Measurements from ENCODE around the gene MUC4. TPM values are rescaled to one million over a fixed set of nuclear protein-coding genes. Genes with fewer than 3 reads are reported as not detected.
"Not testable (repeated sequence)": the region's sequence is repeated elsewhere in the genome, so short reads cannot be mapped to it uniquely, and the experiment has no call there.

Gene MUC4
- total and polyA plus RNA-seq, 8 donors, result 0.73 to 355 (median 37.5) TPM; not detected in 1

DNA sequence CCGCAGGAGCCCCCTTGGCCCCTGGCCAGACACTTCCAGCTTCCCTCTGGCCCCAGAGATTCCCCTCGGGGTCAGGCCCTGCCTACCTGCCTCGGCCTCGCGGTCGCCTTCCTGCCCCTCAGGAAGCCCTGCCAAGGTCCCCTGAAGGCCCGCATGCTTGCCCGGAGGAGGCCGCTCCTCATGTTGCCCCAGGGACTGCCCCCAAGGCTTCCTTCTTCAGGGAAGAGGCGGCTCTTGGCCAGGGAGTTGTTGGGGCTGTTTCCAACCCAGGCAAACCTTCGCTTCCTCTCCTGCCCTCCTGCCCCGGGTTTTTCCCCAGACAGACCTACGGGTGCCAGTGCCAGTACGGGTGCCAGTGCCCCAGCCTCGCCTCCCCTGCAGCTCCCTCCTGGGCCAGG, 13.5 kb upstream of the MUC4 start:
- no peak for DNase-seq
- peaks cover 0 to 45% (median 35%) of the 10 kb centered on the region in 3 donors for H3K27me3 ChIP-seq
- no peaks in the 10 kb centered on the region for H3K36me3 ChIP-seq
- intact Hi-C loops (cut with DNase I; ENCODE audit: low total_unique reads), result no loop called here
- H3K27ac ChIP-seq, result peak overlapping the region in 1 of 5 donors; percentile 8
- H3K4me3 ChIP-seq, result no peak overlapping the region
- H3K9me3 ChIP-seq, result no peaks in the 10 kb centered on the region
- WGBS, 5 donors, result 67 to 79% (median 70%) methylated on average over 7 to 15 of the region's 15 CpGs
- H3K4me1 ChIP-seq, result peaks cover 9 to 29% (median 21%) of the 10 kb centered on the region in 4 donors
- TF ChIP-seq EP300 (IDR thresholded peaks at IDR 0.05) (no peak), POLR2AphosphoS5 (IDR thresholded peaks at IDR 0.05) (no peak), POLR2A (IDR thresholded peaks at IDR 0.05) (no peak), CTCF (IDR thresholded peaks at IDR 0.05) (no peak)

- DNase-seq; intact Hi-C loops (cut with DNase I; ENCODE audit: low total_unique reads); H3K4me3 ChIP-seq; H3K9me3 ChIP-seq; H3K36me3 ChIP-seq: not testable (repeated sequence)
- peaks cover 0 to 49% (median 35%) of the 10 kb centered on the region in 3 donors for H3K27me3 ChIP-seq
- peaks cover 9 to 23% (median 17%) of the 10 kb centered on the region in 4 donors for H3K4me1 ChIP-seq
- H3K27ac ChIP-seq, result peak overlapping the region in 1 of 5 donors; percentile 8
- WGBS, 5 donors, result 52 to 72% (median 65%) methylated on average over 13 of the region's 13 CpGs
These were observed 12.9 kb upstream of the MUC4 start for GRCh38 chr3:195824425-195825190.

- TF ChIP-seq POLR2A (IDR thresholded peaks at IDR 0.05), result no peak
- no peak for TF ChIP-seq CTCF (IDR thresholded peaks at IDR 0.05)
- H3K27me3 ChIP-seq, result peaks cover 0 to 49% (median 35%) of the 10 kb centered on the region in 3 donors
- no peaks in the 10 kb centered on the region for H3K36me3 ChIP-seq
- WGBS, 5 donors, result 25 to 41% (median 33%) methylated on average over 4 to 13 of the region's 13 CpGs
- peaks cover 9 to 17% (median 11%) of the 10 kb centered on the region in 4 donors for H3K4me1 ChIP-seq
- H3K4me3 ChIP-seq, result no peak overlapping the region
- no peak overlapping the region for H3K27ac ChIP-seq
- H3K9me3 ChIP-seq, result no peaks in the 10 kb centered on the region
- DNase-seq, result peak; percentile 39 to 63
- intact Hi-C loops (cut with DNase I; ENCODE audit: low total_unique reads), result no loop called here
These were observed 12.3 kb upstream of the MUC4 start for GRCh38 chr3:195823999-195824398.

DNA sequence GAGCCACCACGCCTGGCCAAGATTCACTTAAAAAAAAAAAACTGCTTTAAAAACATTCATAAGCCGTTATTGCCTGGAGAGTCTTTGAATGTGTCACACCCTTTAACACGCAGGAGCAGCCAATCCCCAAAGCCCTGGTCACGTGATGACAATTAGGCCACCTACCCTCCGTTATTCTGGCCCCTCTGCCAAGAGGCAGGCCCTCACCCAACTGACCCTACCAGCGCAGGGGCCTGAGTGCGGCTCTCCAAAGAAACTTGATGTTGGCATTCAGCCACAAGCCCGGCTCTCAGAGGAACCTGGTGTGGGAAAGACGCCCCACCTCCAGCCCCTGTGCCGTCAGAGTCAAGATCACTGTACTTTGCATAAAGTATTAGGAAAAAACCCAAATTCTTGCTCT, 11.6 kb upstream of the MUC4 start:
- TF ChIP-seq POLR2AphosphoS5 (IDR thresholded peaks at IDR 0.05) (no peak), EP300 (IDR thresholded peaks at IDR 0.05) (no peak), POLR2A (IDR thresholded peaks at IDR 0.05) (no peak), CTCF (IDR thresholded peaks at IDR 0.05) (no peak)
- peaks cover 9 to 12% (median 10%) of the 10 kb centered on the region in 4 donors for H3K4me1 ChIP-seq
- WGBS, 5 donors, result 14 to 33% (median 18%) methylated on average over 10 of the region's 10 CpGs
- intact Hi-C loops (cut with DNase I; ENCODE audit: low total_unique reads), result no loop called here
- H3K27me3 ChIP-seq, result peaks cover 0 to 49% (median 35%) of the 10 kb centered on the region in 3 donors
- peak; percentile 51 to 53 for DNase-seq
- H3K4me3 ChIP-seq, result no peak overlapping the region
- no peaks in the 10 kb centered on the region for H3K9me3 ChIP-seq
- H3K36me3 ChIP-seq, result no peaks in the 10 kb centered on the region
- H3K27ac ChIP-seq, result no peak overlapping the region

- intact Hi-C loops (cut with DNase I; ENCODE audit: low total_unique reads), result no loop called here
- WGBS, 5 donors, result 82 to 89% (median 88%) methylated on average over 16 of the region's 16 CpGs
- no peak overlapping the region for H3K27ac ChIP-seq
- TF ChIP-seq POLR2A (IDR thresholded peaks at IDR 0.05) (no peak), EP300 (IDR thresholded peaks at IDR 0.05) (no peak), CTCF (IDR thresholded peaks at IDR 0.05) (no peak), POLR2AphosphoS5 (IDR thresholded peaks at IDR 0.05) (no peak)
- H3K27me3 ChIP-seq, result peaks cover 0 to 49% (median 35%) of the 10 kb centered on the region in 3 donors
- DNase-seq, result no peak
- peaks cover 9 to 12% (median 10%) of the 10 kb centered on the region in 4 donors for H3K4me1 ChIP-seq
- no peak overlapping the region for H3K4me3 ChIP-seq
- no peaks in the 10 kb centered on the region for H3K9me3 ChIP-seq
- H3K36me3 ChIP-seq, result no peaks in the 10 kb centered on the region
These were observed 10.5 kb upstream of the MUC4 start for GRCh38 chr3:195822131-195822696.

Measured in stomach (tissue), 9 donors.